ENCODE measurements around the gene RBBP6. TPM values are rescaled to one million over a fixed set of nuclear protein-coding genes. Genes with fewer than 3 reads are reported as not detected.
A peak's percentile ranks its signal among the peaks of the same experiment; 100 is the strongest.

RBBP6 gene
- total and polyA plus RNA-seq, 8 donors, result 9.0 to 130 (median 32.7) TPM

- TF ChIP-seq POLR2A (IDR thresholded peaks at IDR 0.05) (no peak), POLR2AphosphoS5 (IDR thresholded peaks at IDR 0.05) (no peak), EP300 (IDR thresholded peaks at IDR 0.05) (no peak), CTCF (IDR thresholded peaks at IDR 0.05) (no peak)
- Histone ChIP-seq H3K36me3 (no peaks in the 10 kb centered on the region), H3K4me3 (no peak overlapping the region), H3K27ac (no peak overlapping the region), H3K9me3 (peaks cover 0 to 9% (median 0%) of the 10 kb centered on the region in 4 donors), H3K4me1 (no peaks in the 10 kb centered on the region), H3K27me3 (no peaks in the 10 kb centered on the region)
- no peak for DNase-seq
- WGBS, 5 donors, result 88 to 93% (median 90%) methylated on average over 8 of the region's 8 CpGs
- intact Hi-C loops (cut with DNase I; ENCODE audit: low total_unique reads), result no loop called here
Measured at GRCh38 chr16:24598777-24599437, 59.5 kb downstream of the RBBP6 start.

GRCh38 chr16:24609417-24609739 is 70.0 kb downstream of the RBBP6 start:
- H3K9me3 ChIP-seq, result no peaks in the 10 kb centered on the region
- H3K27ac ChIP-seq, result no peak overlapping the region
- H3K36me3 ChIP-seq, result no peaks in the 10 kb centered on the region
- TF ChIP-seq POLR2AphosphoS5 (IDR thresholded peaks at IDR 0.05) (no peak), EP300 (IDR thresholded peaks at IDR 0.05) (no peak), CTCF (IDR thresholded peaks at IDR 0.05) (no peak), POLR2A (IDR thresholded peaks at IDR 0.05) (no peak)
- peaks cover 6 to 15% (median 11%) of the 10 kb centered on the region in 4 donors for H3K4me1 ChIP-seq
- intact Hi-C loops (cut with DNase I; ENCODE audit: low total_unique reads), result no loop called here
- peak overlapping the region in 1 of 4 donors; percentile 35 for H3K4me3 ChIP-seq
- H3K27me3 ChIP-seq, result peaks cover 0 to 44% (median 26%) of the 10 kb centered on the region in 3 donors
- DNase-seq, result no peak
- WGBS, 5 donors, result 26 to 43% (median 36%) methylated on average over 4 of the region's 4 CpGs

- Histone ChIP-seq H3K9me3 (no peaks in the 10 kb centered on the region), H3K4me1 (peaks cover 6 to 15% (median 11%) of the 10 kb centered on the region in 4 donors), H3K4me3 (peak overlapping the region; percentile 23 to 35 (median 30)), H3K27me3 (peaks cover 0 to 44% (median 26%) of the 10 kb centered on the region in 3 donors), H3K27ac (no peak overlapping the region), H3K36me3 (no peaks in the 10 kb centered on the region)
- TF ChIP-seq POLR2A (IDR thresholded peaks at IDR 0.05) (no peak), CTCF (IDR thresholded peaks at IDR 0.05) (no peak), POLR2AphosphoS5 (IDR thresholded peaks at IDR 0.05) (no peak), EP300 (IDR thresholded peaks at IDR 0.05) (no peak)
- intact Hi-C loops (cut with DNase I; ENCODE audit: low total_unique reads), result no loop called here
- WGBS, 5 donors, result 2 to 5% (median 4%) methylated on average over 20 to 22 of the region's 22 CpGs
- DNase-seq, result peak; percentile 54 to 86
Measured at GRCh38 chr16:24609740-24610415, 70.5 kb downstream of the RBBP6 start.

GRCh38 chr16:24610416-24610755 is 71.0 kb downstream of the RBBP6 start:
- Histone ChIP-seq H3K27ac (no peak overlapping the region), H3K36me3 (no peaks in the 10 kb centered on the region), H3K27me3 (peaks cover 0 to 44% (median 26%) of the 10 kb centered on the region in 3 donors), H3K4me1 (peaks cover 6 to 15% (median 11%) of the 10 kb centered on the region in 4 donors), H3K4me3 (peak overlapping the region; percentile 23 to 35 (median 30)), H3K9me3 (no peaks in the 10 kb centered on the region)
- no peak for TF ChIP-seq POLR2A (IDR thresholded peaks at IDR 0.05)
- TF ChIP-seq POLR2AphosphoS5 (IDR thresholded peaks at IDR 0.05), result no peak
- no peak for TF ChIP-seq CTCF (IDR thresholded peaks at IDR 0.05)
- TF ChIP-seq EP300 (IDR thresholded peaks at IDR 0.05), result no peak
- 2 to 12% (median 4%) methylated on average over 7 to 13 of the region's 13 CpGs for WGBS, 5 donors
- peak in 1 of 2 donors; percentile 51 for DNase-seq
- intact Hi-C loops (cut with DNase I; ENCODE audit: low total_unique reads), result no loop called here
